Measurements from ENCODE around the gene NOS1AP. TPM values are rescaled to one million over a fixed set of nuclear protein-coding genes. Genes with fewer than 3 reads are reported as not detected.

NOS1AP gene
- total RNA-seq, 1 experiment from 2014 or later, result 5.3 TPM

GRCh38 chr1:162234571-162234970 lies 165.1 kb downstream of the NOS1AP start:
- RAD21 ChIA-PET (ENCODE audit: low non-redundant PET in 1 of 2, low total read pairs in 2 of 2, uncharacterized antibody in 2 of 2, unreplicated experiment in 2 of 2), result no interaction called here
- Histone ChIP-seq H3K4me3 (replicated peaks in 1 of 2; ENCODE audit: low read depth in 1 of 2, low read length in 2 of 2) (no peak overlapping the region), H4K20me1 (ENCODE audit: insufficient read depth) (no peaks in the 10 kb centered on the region), H2AFZ (ENCODE audit: low read depth, low read length, poor library complexity, severe bottlenecking) (no peak overlapping the region), H3K9me2 (ENCODE audit: insufficient read depth) (no peaks in the 10 kb centered on the region), H3K27ac (ENCODE audit: low read depth, low read length) (no peak overlapping the region), H3K4me1 (ENCODE audit: control insufficient read depth in 1 of 2, insufficient read depth in 2 of 2, low read length in 2 of 2) (peaks cover 9 to 15% of the 10 kb centered on the region in 2 experiments; a peak in 3 of 4 replicates), H3K9ac (ENCODE audit: low read length) (no peak overlapping the region), H3K9me3 (ENCODE audit: control insufficient read depth in 1 of 2, insufficient read depth in 1 of 2, low read depth in 1 of 2, low read length in 2 of 2) (no peaks in the 10 kb centered on the region), H3K79me2 (ENCODE audit: insufficient read depth, low read length) (no peaks in the 10 kb centered on the region), H3K36me3 (ENCODE audit: control insufficient read depth in 1 of 2, insufficient read depth in 2 of 2, low read length in 2 of 2) (no peaks in the 10 kb centered on the region), H3K27me3 (ENCODE audit: insufficient read depth, low read length) (no peaks in the 10 kb centered on the region), H3K4me2 (ENCODE audit: low read length) (no peak overlapping the region)
- no TSS peak for BruUV-seq (replicated peaks)
- POLR2A ChIA-PET, result no interaction called here
- no peak for ATAC-seq
- no peak for TF ChIP-seq ELF1 (IDR thresholded peaks at IDR 0.05; ENCODE audit: borderline replicate concordance, low read depth)
- no peak for TF ChIP-seq EGR1 (IDR thresholded peaks at IDR 0.05; ENCODE audit: low read depth)
- TF ChIP-seq CEBPB (IDR thresholded peaks at IDR 0.05; ENCODE audit: low read depth), result no peak
- no peak for TF ChIP-seq SIN3A (IDR thresholded peaks at IDR 0.05; ENCODE audit: low read depth)
- CTCF ChIA-PET, result no interaction called here
- no peak for DNase-seq (ENCODE audit: low read depth, low spot score)
- intact Hi-C loops (cut with micrococcal nuclease), result loop anchor here (5.0 kb wide), 1 partner anchor 177 kb away; no protein-coding TSS in a partner anchor

- no peak overlapping the region for H3K27ac ChIP-seq (ENCODE audit: low read depth, low read length)
- H3K9me3 ChIP-seq (ENCODE audit: control insufficient read depth in 1 of 2, insufficient read depth in 1 of 2, low read depth in 1 of 2, low read length in 2 of 2), result no peaks in the 10 kb centered on the region
- H3K4me3 ChIP-seq (replicated peaks in 1 of 2; ENCODE audit: low read depth in 1 of 2, low read length in 2 of 2), result no peak overlapping the region
- no peaks in the 10 kb centered on the region for H3K36me3 ChIP-seq (ENCODE audit: control insufficient read depth in 1 of 2, insufficient read depth in 2 of 2, low read length in 2 of 2)
- ATAC-seq (no peak), DNase-seq (ENCODE audit: low read depth, low spot score) (no peak)
- H3K4me1 ChIP-seq (ENCODE audit: control insufficient read depth in 1 of 2, insufficient read depth in 2 of 2, low read length in 2 of 2), result peaks cover 2 to 13% of the 10 kb centered on the region in 2 experiments; a peak in 3 of 4 replicates
- no peak overlapping the region for H2AFZ ChIP-seq (ENCODE audit: low read depth, low read length, poor library complexity, severe bottlenecking)
- no peak overlapping the region for H3K9ac ChIP-seq (ENCODE audit: low read length)
- ChIA-PET CTCF (no interaction called here), RAD21 (ENCODE audit: low non-redundant PET in 1 of 2, low total read pairs in 2 of 2, uncharacterized antibody in 2 of 2, unreplicated experiment in 2 of 2) (no interaction called here), POLR2A (no interaction called here)
- no peaks in the 10 kb centered on the region for H3K27me3 ChIP-seq (ENCODE audit: insufficient read depth, low read length)
- peak; percentile 33 for TF ChIP-seq TCF7L2 (IDR thresholded peaks at IDR 0.05; ENCODE audit: borderline replicate concordance, extremely low read depth, insufficient read depth, insufficient read length)
- TF ChIP-seq ELF1 (IDR thresholded peaks at IDR 0.05; ENCODE audit: borderline replicate concordance, low read depth), result no peak
- intact Hi-C loops (cut with micrococcal nuclease), result no loop called here
- H3K79me2 ChIP-seq (ENCODE audit: insufficient read depth, low read length), result no peaks in the 10 kb centered on the region
- no TSS peak for BruUV-seq (replicated peaks)
- H4K20me1 ChIP-seq (ENCODE audit: insufficient read depth), result no peaks in the 10 kb centered on the region
- H3K4me2 ChIP-seq (ENCODE audit: low read length), result no peak overlapping the region
- H3K9me2 ChIP-seq (ENCODE audit: insufficient read depth), result no peaks in the 10 kb centered on the region
These were observed 165.8 kb downstream of the NOS1AP start for GRCh38 chr1:162235241-162235800.
